Skeletal muscle satellite cell (primary cell): Measurements from ENCODE around the gene KIF26B.

Experiments used
- H3K27me3 ChIP-seq: 2 replicates; pipeline ENCODE4 v1.7.0; 2013; ENCODE audit warnings: low read length; ENCODE audit not compliant: control insufficient read depth, insufficient read depth
- H3K36me3 ChIP-seq: 2 replicates; pipeline ENCODE4 v1.7.0; 2013; ENCODE audit warnings: mild to moderate bottlenecking, control low read depth, low read length; ENCODE audit not compliant: insufficient read depth
- H3K4me1 ChIP-seq: 2 replicates; pipeline ENCODE4 v1.7.0; 2013; ENCODE audit warnings: low read length; ENCODE audit not compliant: control insufficient read depth, insufficient read depth
- H3K4me2 ChIP-seq: 2 replicates; pipeline ENCODE4 v1.7.0; 2013; ENCODE audit warnings: mild to moderate bottlenecking, low read length
- H3K4me3 ChIP-seq: 2 replicates; pipeline ENCODE4 v1.7.0; 2013; ENCODE audit warnings: low read length
- H3K9ac ChIP-seq: 2 replicates; pipeline ENCODE4 v1.7.0; 2013; ENCODE audit warnings: mild to moderate bottlenecking, low read depth, low read length, moderate library complexity
- H3K9me3 ChIP-seq: replicated peaks from 2 replicates; pipeline ENCODE4 v1.7.0; 2013; ENCODE audit warnings: mild to moderate bottlenecking, control low read depth, low read length

Gene KIF26B

DNA sequence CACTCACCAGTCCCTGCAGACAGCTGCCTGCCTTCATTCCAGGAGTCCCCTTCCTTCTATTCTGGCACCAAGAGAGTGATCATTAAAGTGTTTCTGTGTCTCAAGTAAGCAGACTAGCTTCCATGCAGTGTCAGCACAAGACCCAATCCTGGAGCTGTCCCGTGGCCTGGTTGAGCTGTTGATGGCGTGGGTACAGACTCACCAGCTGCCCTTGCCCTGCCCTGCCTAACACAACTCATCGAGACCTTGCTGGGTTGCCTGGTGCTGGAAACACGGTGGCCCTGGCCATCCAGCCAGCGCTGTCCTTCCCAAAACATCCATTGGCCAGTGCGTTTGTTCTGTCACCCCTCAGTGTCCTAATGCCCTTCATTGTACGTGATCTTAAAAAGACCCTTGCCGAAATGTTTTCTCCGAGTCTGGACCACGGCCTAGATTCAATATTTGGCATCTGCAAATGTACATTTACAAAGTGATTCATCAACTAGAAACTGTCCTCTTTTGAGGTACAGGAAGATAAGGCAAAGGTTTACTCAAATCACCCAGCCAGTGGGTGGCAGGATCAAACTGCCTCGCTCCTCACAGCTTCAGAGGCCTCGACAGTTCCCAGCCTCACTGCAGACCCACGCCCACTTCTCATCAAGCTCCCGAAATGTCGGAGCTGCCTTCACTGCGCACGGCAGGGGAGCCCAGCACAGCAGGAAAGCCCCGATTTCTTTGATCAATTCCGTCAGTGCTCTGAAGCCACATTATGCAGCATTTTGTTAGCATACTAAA lies 494.2 kb downstream of the KIF26B start:
- Histone ChIP-seq H3K9me3 (no peaks in the 10 kb centered on the region), H3K36me3 (no peaks in the 10 kb centered on the region), H3K4me2 (no peak overlapping the region)

GRCh38 chr1:245649666-245650065 lies 494.9 kb downstream of the KIF26B start:
- Histone ChIP-seq H3K9me3 (no peaks in the 10 kb centered on the region), H3K4me3 (no peak overlapping the region), H3K27me3 (no peaks in the 10 kb centered on the region), H3K4me1 (no peaks in the 10 kb centered on the region), H3K36me3 (no peaks in the 10 kb centered on the region), H3K4me2 (no peak overlapping the region), H3K9ac (no peak overlapping the region)

More for the DNA sequence above, 494.2 kb downstream of the KIF26B start:
- no peaks in the 10 kb centered on the region for H3K27me3 ChIP-seq
- H3K4me1 ChIP-seq = no peaks in the 10 kb centered on the region
- no peak overlapping the region for H3K4me3 ChIP-seq
- H3K9ac ChIP-seq = no peak overlapping the region

- Histone ChIP-seq H3K4me1 (no peaks in the 10 kb centered on the region), H3K4me2 (no peak overlapping the region), H3K9ac (no peak overlapping the region), H3K36me3 (no peaks in the 10 kb centered on the region), H3K4me3 (no peak overlapping the region), H3K27me3 (no peaks in the 10 kb centered on the region), H3K9me3 (no peaks in the 10 kb centered on the region)
Observed at GRCh38 chr1:245650441-245650960, 495.7 kb downstream of the KIF26B start.

- Histone ChIP-seq H3K4me2 (no peak overlapping the region), H3K4me1 (no peaks in the 10 kb centered on the region), H3K9me3 (no peaks in the 10 kb centered on the region), H3K27me3 (no peaks in the 10 kb centered on the region), H3K9ac (no peak overlapping the region), H3K4me3 (no peak overlapping the region), H3K36me3 (no peaks in the 10 kb centered on the region)
Observed at GRCh38 chr1:245651093-245651492, 496.3 kb downstream of the KIF26B start.

- H3K4me1 ChIP-seq = no peaks in the 10 kb centered on the region
- H3K27me3 ChIP-seq = no peaks in the 10 kb centered on the region
- H3K4me2 ChIP-seq = no peak overlapping the region
- H3K9ac ChIP-seq = no peak overlapping the region
- no peak overlapping the region for H3K4me3 ChIP-seq
- no peaks in the 10 kb centered on the region for H3K36me3 ChIP-seq
- H3K9me3 ChIP-seq = no peaks in the 10 kb centered on the region
Observed at GRCh38 chr1:245652116-245652515, 497.3 kb downstream of the KIF26B start.

GRCh38 chr1:245652660-245653427 lies 498.1 kb downstream of the KIF26B start:
- Histone ChIP-seq H3K9ac (no peak overlapping the region), H3K4me3 (no peak overlapping the region), H3K4me2 (no peak overlapping the region), H3K4me1 (no peaks in the 10 kb centered on the region), H3K36me3 (no peaks in the 10 kb centered on the region), H3K9me3 (no peaks in the 10 kb centered on the region), H3K27me3 (no peaks in the 10 kb centered on the region)

GRCh38 chr1:245654460-245655050 lies 499.8 kb downstream of the KIF26B start:
- Histone ChIP-seq H3K27me3 (no peaks in the 10 kb centered on the region), H3K9ac (no peak overlapping the region), H3K4me1 (no peaks in the 10 kb centered on the region), H3K36me3 (no peaks in the 10 kb centered on the region), H3K4me2 (no peak overlapping the region), H3K4me3 (no peak overlapping the region), H3K9me3 (no peaks in the 10 kb centered on the region)

DNA sequence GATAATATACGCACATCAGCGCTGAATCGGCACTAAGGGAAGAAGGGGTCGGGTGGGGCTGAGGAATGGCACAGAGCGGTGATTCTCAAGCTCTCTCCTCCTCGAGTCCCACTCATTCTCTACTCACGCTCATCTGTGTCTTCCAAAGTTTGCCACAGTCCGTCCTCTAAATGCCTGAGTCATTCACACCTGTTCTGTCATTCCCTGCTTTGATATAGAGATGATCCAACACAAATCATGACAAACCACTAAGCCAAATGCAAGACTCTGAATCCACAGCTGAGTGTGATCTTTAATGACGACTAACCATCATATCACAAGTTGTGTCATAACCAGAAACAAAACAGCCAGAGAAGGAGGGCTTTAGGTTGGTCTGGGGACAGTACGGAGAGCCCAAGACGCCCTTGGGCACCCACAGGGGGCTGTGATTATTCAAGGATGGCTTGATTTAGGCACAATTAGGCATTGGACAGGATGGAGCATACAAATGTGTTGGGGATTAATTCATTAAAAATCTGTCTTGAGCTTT lies 501.5 kb downstream of the KIF26B start:
- Histone ChIP-seq H3K27me3 (no peaks in the 10 kb centered on the region), H3K36me3 (no peaks in the 10 kb centered on the region), H3K9me3 (no peaks in the 10 kb centered on the region), H3K4me1 (no peaks in the 10 kb centered on the region), H3K9ac (no peak overlapping the region), H3K4me3 (no peak overlapping the region), H3K4me2 (no peak overlapping the region)

- Histone ChIP-seq H3K36me3 (no peaks in the 10 kb centered on the region), H3K4me2 (no peak overlapping the region), H3K9ac (no peak overlapping the region), H3K27me3 (no peaks in the 10 kb centered on the region), H3K9me3 (no peaks in the 10 kb centered on the region), H3K4me1 (no peaks in the 10 kb centered on the region), H3K4me3 (no peak overlapping the region)
Observed at GRCh38 chr1:245657371-245657770, 502.6 kb downstream of the KIF26B start.

- Histone ChIP-seq H3K9ac (no peak overlapping the region), H3K4me3 (no peak overlapping the region), H3K4me1 (no peaks in the 10 kb centered on the region), H3K36me3 (no peaks in the 10 kb centered on the region), H3K27me3 (no peaks in the 10 kb centered on the region), H3K4me2 (no peak overlapping the region), H3K9me3 (no peaks in the 10 kb centered on the region)
Observed at GRCh38 chr1:245663373-245663772, 508.6 kb downstream of the KIF26B start.

DNA sequence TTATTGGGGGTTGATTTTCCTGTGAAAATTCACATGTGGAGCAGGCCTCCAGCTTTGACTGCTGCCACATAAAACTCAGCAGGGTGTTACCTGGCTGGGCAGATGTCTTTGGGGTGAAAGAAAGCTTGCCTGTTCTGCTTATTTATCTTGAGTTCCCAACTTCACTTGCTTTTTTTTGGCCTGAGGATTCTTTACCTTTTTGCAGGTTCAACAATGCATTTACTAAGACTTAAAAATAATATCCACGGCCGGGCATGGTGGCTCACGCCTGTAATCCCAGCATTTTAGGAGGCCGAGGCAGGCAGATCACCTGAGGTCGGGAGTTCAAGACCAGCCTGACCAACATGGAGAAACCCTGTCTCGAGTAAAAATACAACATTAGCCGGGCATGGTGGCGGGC lies 509.1 kb downstream of the KIF26B start:
- H3K4me2 ChIP-seq = no peak overlapping the region
- no peaks in the 10 kb centered on the region for H3K9me3 ChIP-seq
- H3K4me3 ChIP-seq = no peak overlapping the region
- no peaks in the 10 kb centered on the region for H3K36me3 ChIP-seq
- no peaks in the 10 kb centered on the region for H3K27me3 ChIP-seq
- H3K9ac ChIP-seq = no peak overlapping the region
- no peaks in the 10 kb centered on the region for H3K4me1 ChIP-seq
